ENCODE measurements around the gene MTHFR. TPM values are rescaled to one million over a fixed set of nuclear protein-coding genes. Genes with fewer than 3 reads are reported as not detected.

MTHFR gene
- total RNA-seq, 1 experiment from 2014 or later = 22.2 TPM

GRCh38 chr1:11778336-11778735, 27.4 kb downstream of the MTHFR start:
- no peak for DNase-seq
- no TSS peak for BruUV-seq (replicated peaks)
- TF ChIP-seq EZH2 (IDR thresholded peaks at IDR 0.05; ENCODE audit: low read depth) (no peak), CTCF (conservative IDR thresholded peaks at IDR 0.05) (no peak)
- intact Hi-C loops (cut with micrococcal nuclease; ENCODE audit: unreplicated experiment) = no loop called here
- Histone ChIP-seq H2AFZ (no peak overlapping the region), H3K27me3 (ENCODE audit: insufficient read depth, low read depth) (no peaks in the 10 kb centered on the region), H3K9me3 (ENCODE audit: insufficient read depth, low read depth) (no peaks in the 10 kb centered on the region), H3K27ac (no peak overlapping the region), H3F3A (ENCODE audit: insufficient read depth, low read depth) (no peaks in the 10 kb centered on the region), H3K4me2 (no peak overlapping the region), H3K36me3 (ENCODE audit: low read depth) (no peaks in the 10 kb centered on the region), H3K9me2 (ENCODE audit: insufficient read depth) (no peaks in the 10 kb centered on the region), H3K4me3 (no peak overlapping the region), H3K4me1 (replicated peaks; ENCODE audit: insufficient read depth) (no peaks in the 10 kb centered on the region), H3K79me2 (ENCODE audit: low read depth) (no peaks in the 10 kb centered on the region), H4K20me1 (ENCODE audit: insufficient read depth) (no peaks in the 10 kb centered on the region)
- ChIA-PET POLR2A (ENCODE audit: unreplicated experiment) (no interaction called here), CTCF (no interaction called here)

- TF ChIP-seq CTCF (conservative IDR thresholded peaks at IDR 0.05) (no peak), EZH2 (IDR thresholded peaks at IDR 0.05; ENCODE audit: low read depth) (no peak)
- Histone ChIP-seq H3K4me1 (replicated peaks; ENCODE audit: insufficient read depth) (no peaks in the 10 kb centered on the region), H3K4me3 (no peak overlapping the region), H3K79me2 (ENCODE audit: low read depth) (no peaks in the 10 kb centered on the region), H3K27ac (no peak overlapping the region), H3K9me3 (ENCODE audit: insufficient read depth, low read depth) (no peaks in the 10 kb centered on the region), H3K9me2 (ENCODE audit: insufficient read depth) (no peaks in the 10 kb centered on the region), H3K4me2 (no peak overlapping the region), H3F3A (ENCODE audit: insufficient read depth, low read depth) (no peaks in the 10 kb centered on the region), H4K20me1 (ENCODE audit: insufficient read depth) (no peaks in the 10 kb centered on the region), H3K27me3 (ENCODE audit: insufficient read depth, low read depth) (no peaks in the 10 kb centered on the region), H3K36me3 (ENCODE audit: low read depth) (no peaks in the 10 kb centered on the region), H2AFZ (no peak overlapping the region)
- DNase-seq = no peak
- CTCF ChIA-PET = no interaction called here
- POLR2A ChIA-PET (ENCODE audit: unreplicated experiment) = no interaction called here
- BruUV-seq (replicated peaks) = no TSS peak
- intact Hi-C loops (cut with micrococcal nuclease; ENCODE audit: unreplicated experiment) = no loop called here
Observed at GRCh38 chr1:11777658-11778322, 28.0 kb downstream of the MTHFR start.

- no peaks in the 10 kb centered on the region for H3K9me2 ChIP-seq (ENCODE audit: insufficient read depth)
- TF ChIP-seq EZH2 (IDR thresholded peaks at IDR 0.05; ENCODE audit: low read depth) = no peak
- no peak for TF ChIP-seq CTCF (conservative IDR thresholded peaks at IDR 0.05)
- intact Hi-C loops (cut with micrococcal nuclease; ENCODE audit: unreplicated experiment) = no loop called here
- no peak overlapping the region for H3K4me3 ChIP-seq
- POLR2A ChIA-PET (ENCODE audit: unreplicated experiment) = no interaction called here
- no TSS peak for BruUV-seq (replicated peaks)
- DNase-seq = no peak
- H3F3A ChIP-seq (ENCODE audit: insufficient read depth, low read depth) = no peaks in the 10 kb centered on the region
- H3K27ac ChIP-seq = no peak overlapping the region
- no peaks in the 10 kb centered on the region for H4K20me1 ChIP-seq (ENCODE audit: insufficient read depth)
- H3K79me2 ChIP-seq (ENCODE audit: low read depth) = no peaks in the 10 kb centered on the region
- no peaks in the 10 kb centered on the region for H3K4me1 ChIP-seq (replicated peaks; ENCODE audit: insufficient read depth)
- H3K36me3 ChIP-seq (ENCODE audit: low read depth) = no peaks in the 10 kb centered on the region
- no peaks in the 10 kb centered on the region for H3K27me3 ChIP-seq (ENCODE audit: insufficient read depth, low read depth)
- H3K4me2 ChIP-seq = no peak overlapping the region
- CTCF ChIA-PET = no interaction called here
- H3K9me3 ChIP-seq (ENCODE audit: insufficient read depth, low read depth) = no peaks in the 10 kb centered on the region
- no peak overlapping the region for H2AFZ ChIP-seq
Observed at GRCh38 chr1:11774753-11775152, 31.0 kb downstream of the MTHFR start.

All from PC-9 (cell line).